GM12878 (cell line): ENCODE results near the gene NAV3. TPM values are rescaled to one million over a fixed set of nuclear protein-coding genes. Genes with fewer than 3 reads are reported as not detected.

Experiments used
- ATAC-seq: fragments of 200-7000 bp; cut with Tn5 transposase; 3 replicates; pipeline ENCODE4 v1.9.1; 2020; ENCODE audit warnings: mild to moderate bottlenecking, moderate library complexity
- BruUV-seq: library from RNA; stranded (reverse); fragments of 400-500 nt; replicated peaks from 2 replicates; lab custom pipeline; 2021; lab: Mats Ljungman, UMichigan
- CTCF ChIA-PET: fragments of 300-600 bp; sonication (Branson Sonifier 250); formaldehyde crosslinking; extraction: SDS; loops from one replicate; lab custom pipeline; 2021; ENCODE audit warnings: inconsistent platforms; lab: Yijun Ruan, JAX
- POLR2A ChIA-PET: fragments of 350-600 bp; formaldehyde crosslinking; extraction: SDS; loops from one replicate; lab custom pipeline; 2021; ENCODE audit warnings: inconsistent platforms; lab: Charles Lee
- RAD21 ChIA-PET: fragments of 300-600 bp; sonication (Branson Sonifier 250); formaldehyde crosslinking; loops from one replicate; lab custom pipeline; 2023; ENCODE audit warnings: antibody characterized with exemption; ENCODE audit not compliant: unreplicated experiment; lab: Charles Lee
- SMC1A ChIA-PET: fragments of 300-600 bp; sonication (Branson Sonifier 250); formaldehyde crosslinking; loops from one replicate; lab custom pipeline; 2023; ENCODE audit not compliant: unreplicated experiment, uncharacterized antibody; lab: Charles Lee
- DNase-seq: peaks from one replicate; pipeline ENCODE4 v3.0.0-alpha.2; 2011; ENCODE audit warnings: low read depth, low spot score
- FAIRE-seq: peaks from 3 replicates; lab custom pipeline; 2011; peaks lifted over from hg19 to GRCh38; lab: Jason Lieb, UNC
- H2AFZ ChIP-seq: 2 replicates; pipeline ENCODE4 v1.6.0; 2011; ENCODE audit warnings: low read depth, low read length, control low read depth; ENCODE audit not compliant: control insufficient read depth
- H3K27ac ChIP-seq: 2 replicates; pipeline ENCODE4 v1.5.1; 2011; ENCODE audit warnings: control low read depth; ENCODE audit not compliant: control insufficient read depth, insufficient read depth
- H3K27me3 ChIP-seq, 2 experiments: replicated peaks in 1 of 2; 2 replicates each; pipeline versions ENCODE4 v1.6.0 to v1.6.1; 2011; ENCODE audit warnings: low read length in 1 of 2; ENCODE audit not compliant: control insufficient read depth in 2 of 2, insufficient read depth in 2 of 2
- H3K36me3 ChIP-seq, 2 experiments: 2 replicates each; pipeline ENCODE4 v1.5.1; 2011; ENCODE audit warnings: low read length in 1 of 2; ENCODE audit not compliant: control insufficient read depth in 2 of 2, insufficient read depth in 2 of 2
- H3K4me1 ChIP-seq: 2 replicates; pipeline ENCODE4 v1.6.1; 2011; ENCODE audit warnings: mild to moderate bottlenecking, low read length, moderate library complexity, mixed read lengths; ENCODE audit not compliant: control insufficient read depth, insufficient read depth
- H3K4me2 ChIP-seq: 2 replicates; pipeline ENCODE4 v1.6.0; 2011; ENCODE audit warnings: control low read depth; ENCODE audit not compliant: control insufficient read depth, insufficient read depth
- H3K4me3 ChIP-seq: fragments of 200-600 bp; sonication (generic); 2 replicates; pipeline ENCODE4 v1.5.1; 2016
- H3K79me2 ChIP-seq: 2 replicates; pipeline ENCODE4 v1.6.0; 2011; ENCODE audit warnings: low read length; ENCODE audit not compliant: control insufficient read depth, insufficient read depth
- H3K9ac ChIP-seq: 2 replicates; pipeline ENCODE4 v1.8.0; 2011; ENCODE audit warnings: low read length, control low read depth, mixed read lengths; ENCODE audit not compliant: control insufficient read depth, insufficient read depth
- H3K9me3 ChIP-seq: replicated peaks from 3 replicates; pipeline ENCODE4 v1.5.1; 2011; ENCODE audit warnings: mild to moderate bottlenecking, low read length; ENCODE audit not compliant: control insufficient read depth, insufficient read depth
- H4K20me1 ChIP-seq: 2 replicates; pipeline ENCODE4 v1.6.0; 2011; ENCODE audit not compliant: control insufficient read depth, insufficient read depth
- BCL11A ChIP-seq: IDR thresholded peaks from 2 replicates; pipeline ENCODE4 v1.6.1; 2011; ENCODE audit warnings: low read depth, low read length
- BRCA1 ChIP-seq: IDR thresholded peaks from 2 replicates; pipeline ENCODE4 v1.6.1; 2011; ENCODE audit warnings: low read depth, low read length, improper control_type of control experiment
- CEBPB ChIP-seq, 2 experiments: fragments of 150-350 bp in 1 of 2; IDR thresholded peaks; 2 replicates each; pipeline ENCODE4 v1.6.1; 2012 to 2014; ENCODE audit warnings: low read depth in 2 of 2, low read length in 2 of 2, borderline replicate concordance in 1 of 2, inconsistent platforms in 1 of 2
- HDGF ChIP-seq: fragments of 450-650 bp; IDR thresholded peaks from 2 replicates; pipeline ENCODE4 v1.6.1; 2016; ENCODE audit warnings: antibody characterized with exemption
- IRF4 ChIP-seq: IDR thresholded peaks from 2 replicates; pipeline ENCODE4 v1.6.1; 2011; ENCODE audit warnings: low read depth, low read length
- KAT2A ChIP-seq: conservative IDR thresholded peaks from 2 replicates; pipeline ENCODE4 v1.6.1; 2011; ENCODE audit warnings: low read depth, low read length; ENCODE audit not compliant: control insufficient read depth
- MEF2A ChIP-seq: IDR thresholded peaks from 2 replicates; pipeline ENCODE4 v1.6.1; 2011; ENCODE audit warnings: low read depth, mild to moderate bottlenecking, low read length, moderate library complexity; ENCODE audit not compliant: insufficient read depth
- PAX5 ChIP-seq: IDR thresholded peaks from 2 replicates; pipeline ENCODE4 v1.6.1; 2011; ENCODE audit warnings: low read depth, low read length, borderline replicate concordance
- PAX8 ChIP-seq: fragments of 450-650 bp; IDR thresholded peaks from 2 replicates; pipeline ENCODE4 v1.6.1; 2017; ENCODE audit warnings: mild to moderate bottlenecking, moderate library complexity
- PML ChIP-seq: IDR thresholded peaks from 2 replicates; pipeline ENCODE4 v1.6.1; 2012; ENCODE audit warnings: low read length, inconsistent platforms
- POU2F2 ChIP-seq: IDR thresholded peaks from 3 replicates; pipeline ENCODE4 v1.6.1; 2011; ENCODE audit warnings: low read depth, mild to moderate bottlenecking, low read length, borderline replicate concordance
- RELA ChIP-seq: fragments of 450-650 bp; IDR thresholded peaks from 2 replicates; pipeline ENCODE4 v1.8.0; 2014; ENCODE audit warnings: borderline replicate concordance; ENCODE audit not compliant: partially characterized antibody
- SMC3 ChIP-seq: IDR thresholded peaks from 2 replicates; pipeline ENCODE4 v1.6.1; 2011; ENCODE audit warnings: low read length, improper control_type of control experiment, borderline replicate concordance
- SREBF1 ChIP-seq: IDR thresholded peaks from 2 replicates; pipeline ENCODE4 v1.6.1; 2012; ENCODE audit warnings: mild to moderate bottlenecking, low read length
- TCF7 ChIP-seq: IDR thresholded peaks from 2 replicates; pipeline ENCODE4 v1.6.1; 2014; ENCODE audit warnings: antibody characterized with exemption, borderline replicate concordance
- YBX1 ChIP-seq: fragments of 450-650 bp; IDR thresholded peaks from 2 replicates; pipeline ENCODE4 v1.6.1; 2016; ENCODE audit warnings: antibody characterized with exemption
- ZNF217 ChIP-seq: fragments of 450-650 bp; IDR thresholded peaks from 2 replicates; pipeline ENCODE4 v1.6.1; 2017; ENCODE audit warnings: antibody characterized with exemption, mild to moderate bottlenecking
- WGBS: methylation state at CpG from one replicate; pipeline ENCODE4 v1.1.6; 2016; ENCODE audit warnings: low lambda C conversion rate; ENCODE audit not compliant: insufficient replicate concordance, insufficient coverage; ENCODE audit errors: missing lambda C conversion rate; 5-methylcytosine and 5-hydroxymethylcytosine counted together
- in situ Hi-C: fragments of 300-500 bp; cut with MboI; formaldehyde crosslinking; loops from 9 replicates; pipeline ENCODE4 v1.14.3; 2018; ENCODE audit warnings: mixed read lengths
- intact Hi-C: fragments of 100-400 bp; cut with micrococcal nuclease; formaldehyde crosslinking; loops from one replicate; pipeline ENCODE4 v1.14.2; 2022; ENCODE audit not compliant: unreplicated experiment
- polyA plus RNA-seq, 11 experiments: library from polyadenylated mRNA; depleted of rRNA in 4 of 11; unstranded in 6 of 11; stranded (reverse) in 5 of 11; fragments of >200 nt; fragmentation: Nextera tagmentation in 4 of 11; fragmentation: Illumina TruSeq in 1 of 11; extraction: Ambion mirVana in 4 of 11; extraction: Trizol in 1 of 11; gene quantifications; 1 replicate in 1 of 11; 2 replicates in 10 of 11; pipeline versions ENCODE4 v1.2.1 to v1.2.3, GENCODE V29; 2011 to 2016; ENCODE audit warnings: inconsistent platforms in 2 of 11, missing spikeins in 2 of 11, low read depth in 1 of 11
- total RNA-seq, 4 experiments: library from RNA; depleted of rRNA in 3 of 4; stranded (reverse); fragments of >200 nt in 3 of 4; fragmentation: Illumina TruSeq in 1 of 4; extraction: Trizol in 1 of 4; gene quantifications; 2 replicates each; pipeline versions ENCODE4 v1.2.1 to v1.2.3, GENCODE V29; 2013 to 2021
- TF ChIP-seq, protein P1 (sequence below): fragments of 150-350 bp; IDR thresholded peaks from 2 replicates; pipeline ENCODE4 v1.6.1; 2014; ENCODE audit warnings: mild to moderate bottlenecking, low read depth, low read length

NAV3 gene
- total and polyA plus RNA-seq, 10 of the 15 experiments (the other 5 are each of a cell fraction or from before 2014, with no cell fraction given): 0.05 to 0.51 (median 0.22) TPM; not detected in 1

GRCh38 chr12:77855548-77855947, 24.9 kb downstream of the NAV3 start:
- DNase-seq (no peak), ATAC-seq (no peak), FAIRE-seq (no peak)
- no peak overlapping the region for H2AFZ ChIP-seq
- BruUV-seq: no TSS peak
- no peak overlapping the region for H3K9ac ChIP-seq
- no peaks in the 10 kb centered on the region for H3K9me3 ChIP-seq
- no peaks in the 10 kb centered on the region for H3K36me3 ChIP-seq
- H4K20me1 ChIP-seq: no peaks in the 10 kb centered on the region
- ChIA-PET POLR2A (no interaction called here), SMC1A (interaction anchor here (0.7 to 1.9 kb wide), 3 partner anchors 15 to 64 kb away, joined by 3 to 5 read pairs (median 3); partner anchors contain the start of gene NAV3), RAD21 (interaction anchor here (1.0 kb wide), 1 partner anchor 68 kb away, joined by 3 read pairs; no protein-coding TSS in a partner anchor), CTCF (no interaction called here)
- H3K4me1 ChIP-seq: no peaks in the 10 kb centered on the region
- intact Hi-C loops: no loop called here
- in situ Hi-C loops: no loop called here
- H3K79me2 ChIP-seq: no peaks in the 10 kb centered on the region
- H3K27me3 ChIP-seq: no peaks in the 10 kb centered on the region
- 60% methylated on average over 5 of the region's 5 CpGs for WGBS
- no peak overlapping the region for H3K4me2 ChIP-seq
- no peak for TF ChIP-seq POU2F2
- H3K4me3 ChIP-seq: no peak overlapping the region
- H3K27ac ChIP-seq: no peak overlapping the region

GRCh38 chr12:77861317-77861716, 30.6 kb downstream of the NAV3 start:
- H3K4me2 ChIP-seq: no peak overlapping the region
- H4K20me1 ChIP-seq: no peaks in the 10 kb centered on the region
- ATAC-seq (no peak), DNase-seq (no peak), FAIRE-seq (no peak)
- no peaks in the 10 kb centered on the region for H3K27me3 ChIP-seq
- no peak overlapping the region for H2AFZ ChIP-seq
- in situ Hi-C loops (no loop called here), intact Hi-C loops (no loop called here)
- ChIA-PET RAD21 (interaction anchor here (0.7 to 1.7 kb wide), 2 partner anchors 14 to 15 kb away, joined by 3 to 4 read pairs; no protein-coding TSS in a partner anchor), POLR2A (interaction anchor here (0.5 kb wide), 1 partner anchor 530 kb away, joined by 7 read pairs; no protein-coding TSS in a partner anchor), CTCF (interaction anchor here (0.7 to 1.0 kb wide), 2 partner anchors 31 to 63 kb away, joined by 3 read pairs; partner anchors contain the start of gene NAV3), SMC1A (interaction anchor here (0.7 to 2.0 kb wide), 6 partner anchors 11 to 314 kb away, joined by 3 to 7 read pairs (median 3); partner anchors contain the start of gene NAV3)
- no peak overlapping the region for H3K4me3 ChIP-seq
- no peak for TF ChIP-seq PML
- no peak for TF ChIP-seq CEBPB (IDR thresholded peaks at IDR 0.05; ENCODE audit: borderline replicate concordance in 1 of 2, low read depth in 2 of 2, low read length in 2 of 2)
- no peak for TF ChIP-seq TCF7
- TF ChIP-seq BCL11A: no peak
- no peak for TF ChIP-seq PAX8
- no peak for TF ChIP-seq BRCA1
- TF ChIP-seq HDGF: no peak
- TF ChIP-seq, protein P1, sequence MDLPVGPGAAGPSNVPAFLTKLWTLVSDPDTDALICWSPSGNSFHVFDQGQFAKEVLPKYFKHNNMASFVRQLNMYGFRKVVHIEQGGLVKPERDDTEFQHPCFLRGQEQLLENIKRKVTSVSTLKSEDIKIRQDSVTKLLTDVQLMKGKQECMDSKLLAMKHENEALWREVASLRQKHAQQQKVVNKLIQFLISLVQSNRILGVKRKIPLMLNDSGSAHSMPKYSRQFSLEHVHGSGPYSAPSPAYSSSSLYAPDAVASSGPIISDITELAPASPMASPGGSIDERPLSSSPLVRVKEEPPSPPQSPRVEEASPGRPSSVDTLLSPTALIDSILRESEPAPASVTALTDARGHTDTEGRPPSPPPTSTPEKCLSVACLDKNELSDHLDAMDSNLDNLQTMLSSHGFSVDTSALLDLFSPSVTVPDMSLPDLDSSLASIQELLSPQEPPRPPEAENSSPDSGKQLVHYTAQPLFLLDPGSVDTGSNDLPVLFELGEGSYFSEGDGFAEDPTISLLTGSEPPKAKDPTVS: no peak
- TF ChIP-seq IRF4: no peak
- TF ChIP-seq ZNF217: no peak
- TF ChIP-seq MEF2A: no peak
- TF ChIP-seq KAT2A: no peak
- no peak for TF ChIP-seq RELA
- TF ChIP-seq SMC3: no peak
- no peak for TF ChIP-seq YBX1
- no peak for TF ChIP-seq SREBF1
- no peak for TF ChIP-seq PAX5
- no peaks in the 10 kb centered on the region for H3K79me2 ChIP-seq
- no peaks in the 10 kb centered on the region for H3K4me1 ChIP-seq
- H3K36me3 ChIP-seq: no peaks in the 10 kb centered on the region
- H3K9ac ChIP-seq: no peak overlapping the region
- H3K27ac ChIP-seq: no peak overlapping the region
- no TSS peak for BruUV-seq
- H3K9me3 ChIP-seq: no peaks in the 10 kb centered on the region
